Measurements from ENCODE around the gene EGFR. TPM values are rescaled to one million over a fixed set of nuclear protein-coding genes. Genes with fewer than 3 reads are reported as not detected.
A peak's percentile ranks its signal among the peaks of the same experiment; 100 is the strongest.

Gene EGFR
- total RNA-seq, 1 experiment from 2014 or later = 0.68 TPM

DNA sequence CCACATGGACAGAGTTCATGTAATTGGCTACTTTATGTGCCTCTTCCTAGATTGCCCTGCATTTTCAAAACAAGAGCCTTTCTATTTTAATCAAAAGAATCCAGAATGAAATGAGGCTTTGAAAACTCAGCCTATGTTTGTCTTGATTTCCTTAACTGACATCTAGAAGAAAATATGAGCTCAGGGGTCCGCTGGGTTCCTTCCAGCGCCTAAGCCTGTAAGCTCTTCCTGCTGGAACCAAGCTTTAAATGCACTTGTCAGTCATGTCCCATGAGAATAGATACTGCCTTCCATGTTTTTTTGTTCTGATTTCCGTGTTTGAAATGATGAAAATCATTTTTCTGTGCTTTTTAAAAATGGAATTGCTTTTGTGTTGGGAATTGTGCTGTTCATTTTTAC, 74.2 kb downstream of the EGFR start:
- no peak for DNase-seq (ENCODE audit: low spot score)
- in situ Hi-C loops (cut with HindIII; ENCODE audit: low sequenced_read_pairs) = no loop called here

DNA sequence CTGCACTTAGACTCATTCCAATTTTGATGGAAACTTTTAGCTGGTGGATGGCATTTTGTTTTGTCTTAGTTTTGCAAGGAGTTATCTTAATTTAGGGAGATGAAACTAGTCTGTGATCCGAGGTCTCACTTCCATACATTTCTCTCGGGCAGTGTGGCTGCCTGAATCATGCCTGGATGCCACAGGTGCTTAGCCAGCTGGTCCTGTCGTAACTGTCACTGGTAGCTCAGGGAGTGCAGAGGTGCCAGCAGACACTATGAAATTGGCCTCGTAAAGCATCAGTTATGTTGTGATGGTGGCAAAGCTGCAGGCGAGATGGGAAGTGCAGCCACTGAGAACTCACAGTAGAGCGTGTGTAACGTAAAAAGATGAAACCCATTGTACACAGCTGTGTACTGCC, 74.9 kb downstream of the EGFR start:
- no peak for DNase-seq (ENCODE audit: low spot score)
- in situ Hi-C loops (cut with HindIII; ENCODE audit: low sequenced_read_pairs) = no loop called here

DNA sequence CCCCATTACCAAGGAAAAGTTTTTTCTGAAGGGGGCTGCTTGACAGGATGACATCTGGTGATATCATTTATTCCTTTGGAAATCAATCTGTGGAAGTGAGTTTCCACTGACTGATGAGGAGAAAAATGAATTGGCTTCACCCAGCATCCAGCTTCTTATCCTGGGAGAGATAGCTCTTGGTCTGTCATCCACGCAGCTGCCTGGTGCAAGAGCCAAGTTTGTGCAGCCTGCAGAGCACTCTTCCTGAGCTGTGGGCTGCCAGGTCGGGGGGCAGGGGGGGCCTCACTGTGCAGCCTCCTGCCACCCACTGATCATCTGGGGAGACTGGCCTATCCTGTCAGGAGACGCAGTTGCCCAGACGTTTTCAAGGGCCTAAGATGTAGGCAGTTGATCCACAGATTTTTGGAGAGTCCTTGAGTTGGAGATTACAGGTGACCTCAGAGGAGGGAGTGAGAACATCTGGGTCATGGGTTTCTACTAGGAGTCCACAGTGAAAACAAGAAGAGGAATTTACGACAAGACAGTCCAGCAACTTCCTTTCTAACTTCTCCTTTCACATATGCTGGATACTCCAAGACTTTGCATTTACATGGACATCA, 75.4 kb downstream of the EGFR start:
- no peak for DNase-seq (ENCODE audit: low spot score)
- in situ Hi-C loops (cut with HindIII; ENCODE audit: low sequenced_read_pairs) = no loop called here

DNA sequence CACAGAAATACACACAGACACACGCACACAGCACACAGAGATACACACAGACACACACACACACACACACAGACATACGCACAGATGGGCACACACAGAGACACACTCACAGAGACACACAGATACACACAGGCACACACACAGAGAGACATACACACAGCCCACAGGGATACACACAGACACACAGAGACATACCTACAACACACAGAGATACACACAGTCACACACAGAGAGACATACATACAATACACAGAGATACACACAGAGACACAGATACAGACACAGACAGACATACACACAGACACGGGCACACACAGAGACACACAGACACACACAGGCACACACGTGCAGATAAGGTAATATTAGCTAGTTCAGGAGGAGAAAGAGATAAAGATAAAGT, 76.9 kb downstream of the EGFR start:
- in situ Hi-C loops (cut with HindIII; ENCODE audit: low sequenced_read_pairs) = no loop called here
- DNase-seq (ENCODE audit: low spot score) = no peak

DNA sequence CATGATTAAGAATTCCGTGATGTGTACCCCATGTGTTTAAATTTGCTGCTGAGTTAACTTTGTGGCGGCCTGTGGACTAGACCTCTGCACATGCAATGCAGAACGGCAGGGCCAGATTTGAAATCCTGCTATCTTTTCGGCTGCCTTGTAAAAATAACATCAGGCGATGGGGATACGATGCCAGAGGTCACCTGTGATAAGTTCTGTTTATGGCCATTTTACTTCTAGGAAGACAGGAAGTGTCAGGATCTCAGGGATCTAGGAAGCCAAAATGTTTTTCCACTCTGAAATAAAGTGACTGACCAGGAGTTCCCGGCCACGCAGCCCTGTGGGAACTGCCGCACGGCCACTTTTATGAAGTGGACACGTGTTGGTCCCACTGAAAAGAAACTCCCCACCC, 77.5 kb downstream of the EGFR start:
- no peak for DNase-seq (ENCODE audit: low spot score)
- in situ Hi-C loops (cut with HindIII; ENCODE audit: low sequenced_read_pairs) = no loop called here

DNA sequence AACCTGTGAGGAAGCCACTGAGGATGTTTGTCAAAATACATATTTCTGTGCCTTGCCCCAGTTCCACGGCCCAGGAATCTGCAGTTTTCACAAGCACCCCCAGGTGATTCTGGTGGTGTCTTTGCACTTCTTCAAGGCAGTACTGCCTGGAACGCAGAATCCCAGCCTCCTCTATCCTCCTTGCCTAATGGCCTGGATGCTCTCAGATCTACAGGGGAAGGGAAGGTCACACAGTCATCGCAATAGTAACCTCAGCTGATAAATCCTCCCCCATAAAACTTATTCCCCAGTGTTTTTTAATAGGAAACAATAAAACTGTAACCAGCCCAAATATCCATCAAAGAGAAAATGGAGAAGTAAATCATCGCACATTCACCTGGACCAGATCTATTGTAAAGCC, 78.3 kb downstream of the EGFR start:
- in situ Hi-C loops (cut with HindIII; ENCODE audit: low sequenced_read_pairs) = no loop called here
- no peak for DNase-seq (ENCODE audit: low spot score)

DNA sequence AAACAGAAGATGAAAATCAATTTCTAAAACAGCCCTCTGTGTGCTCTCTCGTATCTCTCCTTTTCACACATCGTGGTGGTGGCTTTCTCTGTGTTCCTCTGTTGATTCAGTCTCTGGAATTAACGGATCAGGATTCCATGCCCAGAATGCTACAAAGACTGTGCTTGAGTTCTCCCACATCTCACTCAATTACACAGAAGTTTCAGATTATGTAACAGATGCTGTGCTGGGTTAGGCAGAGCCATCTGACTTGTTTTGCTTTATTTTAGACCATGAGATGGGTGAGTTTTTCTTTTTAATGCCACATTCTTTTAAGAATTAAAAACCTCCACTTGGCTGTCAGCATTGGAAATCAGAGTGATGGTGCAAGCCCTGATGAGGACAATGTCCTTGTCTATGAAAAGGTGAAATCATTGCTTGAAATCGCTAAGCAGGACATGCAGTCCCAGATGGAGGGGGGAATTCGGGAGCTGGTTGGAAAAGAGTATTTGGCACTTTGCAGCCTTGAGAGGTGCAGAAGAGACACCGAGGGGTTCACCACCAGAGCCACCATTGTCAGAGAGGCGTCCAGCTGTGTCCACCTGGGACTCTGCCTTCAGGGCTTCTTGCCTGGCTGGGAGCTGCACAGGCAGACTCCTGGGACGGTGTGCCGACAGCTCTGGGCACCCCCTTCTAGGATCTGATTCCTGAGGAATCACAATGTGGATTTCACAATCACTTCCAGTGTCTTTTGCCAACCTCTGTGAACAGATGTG, 80.4 kb downstream of the EGFR start:
- in situ Hi-C loops (cut with HindIII; ENCODE audit: low sequenced_read_pairs) = no loop called here
- DNase-seq (ENCODE audit: low spot score) = peak; percentile 18

DNA sequence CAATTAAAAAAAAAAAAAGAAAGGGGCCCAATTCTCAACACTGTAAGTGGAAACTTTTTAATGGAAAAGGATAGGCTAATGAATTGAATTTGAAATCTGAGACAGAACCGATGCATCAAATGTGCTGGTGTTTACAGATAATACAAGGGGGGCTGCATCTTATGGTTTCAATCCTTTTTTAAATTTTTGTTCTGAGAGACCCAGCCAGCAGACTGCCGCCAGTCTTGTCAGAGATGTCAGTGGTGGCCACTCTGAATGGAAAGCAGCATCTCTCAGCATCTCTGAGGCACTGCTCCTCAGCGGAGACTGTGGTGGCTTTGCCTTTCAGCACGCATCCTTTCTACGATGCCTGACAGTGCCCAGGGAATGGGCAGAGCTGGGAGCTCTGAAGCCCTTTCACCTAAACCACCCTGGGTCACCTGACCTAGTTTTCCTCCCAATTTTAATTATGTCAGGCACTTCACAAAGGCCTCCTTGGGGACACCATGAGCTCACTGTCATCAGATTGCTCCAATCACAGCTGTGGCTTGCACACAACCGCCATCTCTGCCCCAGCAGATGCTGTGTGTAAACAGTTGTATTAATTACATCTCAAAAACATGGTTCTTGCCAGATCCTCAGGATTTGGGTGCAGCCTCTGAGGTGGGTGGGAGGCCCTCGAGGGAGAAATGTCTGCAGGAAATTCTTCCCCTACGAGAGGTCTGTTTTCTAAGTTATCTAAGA, 81.2 kb downstream of the EGFR start:
- in situ Hi-C loops (cut with HindIII; ENCODE audit: low sequenced_read_pairs) = no loop called here

DNA sequence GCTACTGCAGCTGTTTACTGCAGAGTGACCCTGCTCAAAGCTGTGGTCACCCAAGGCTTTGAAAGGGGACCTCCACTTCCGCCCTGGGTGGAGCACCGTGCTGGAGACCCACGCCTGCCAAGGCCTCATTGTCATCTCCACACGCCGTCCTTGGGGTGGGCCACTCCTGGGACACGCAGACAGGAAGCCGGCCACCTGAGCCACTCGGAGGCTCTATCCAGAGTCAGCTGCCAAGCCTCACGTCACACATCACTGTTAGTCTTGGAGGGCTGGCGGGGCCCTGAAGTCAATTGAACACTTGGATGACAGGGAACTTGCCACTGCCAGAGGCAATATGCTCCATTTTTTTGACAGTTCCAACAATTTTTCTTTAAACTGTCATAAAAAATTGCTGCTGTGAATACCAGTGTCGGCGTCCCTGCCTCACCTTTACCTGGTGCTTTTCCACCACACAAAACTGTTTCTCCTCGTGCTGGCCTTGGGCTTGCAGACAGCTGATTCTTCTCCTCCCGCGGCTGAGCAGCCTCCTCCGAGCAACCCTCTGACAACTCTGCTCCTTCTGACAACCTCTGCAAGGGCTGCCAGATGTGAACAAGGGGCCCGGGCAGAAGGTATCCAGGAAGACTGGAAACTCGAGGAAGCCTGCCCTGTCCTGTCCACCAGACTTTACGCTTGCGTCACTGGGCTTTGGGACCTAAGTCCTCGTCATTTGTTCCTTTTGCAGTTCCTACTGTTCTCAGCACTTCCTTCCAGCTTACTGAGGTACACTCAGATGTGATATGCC, 81.9 kb downstream of the EGFR start:
- in situ Hi-C loops (cut with HindIII; ENCODE audit: low sequenced_read_pairs) = no loop called here
- no peak for DNase-seq (ENCODE audit: low spot score)

More for the DNA sequence above, 81.2 kb downstream of the EGFR start:
- DNase-seq (ENCODE audit: low spot score) = no peak

DNA sequence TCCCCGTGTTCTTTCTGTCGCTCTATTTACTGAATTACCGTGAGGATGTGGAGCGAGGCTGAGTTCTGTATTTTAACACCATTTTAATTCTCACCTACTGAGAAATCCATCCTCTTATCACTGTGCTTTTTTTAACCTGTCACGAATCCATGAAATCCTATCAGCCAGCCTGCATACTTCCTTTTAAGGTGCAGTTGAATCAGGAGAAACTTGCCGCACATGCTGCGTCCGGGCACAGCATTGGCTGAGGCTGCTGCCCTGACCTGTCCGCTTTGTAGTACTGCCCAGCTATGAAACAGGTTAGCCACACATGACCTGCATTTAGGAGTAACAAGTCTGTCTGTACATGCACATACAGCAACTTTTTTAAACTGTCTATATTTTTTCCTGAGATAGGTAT, 82.5 kb downstream of the EGFR start:
- in situ Hi-C loops (cut with HindIII; ENCODE audit: low sequenced_read_pairs) = no loop called here
- no peak for DNase-seq (ENCODE audit: low spot score)

DNA sequence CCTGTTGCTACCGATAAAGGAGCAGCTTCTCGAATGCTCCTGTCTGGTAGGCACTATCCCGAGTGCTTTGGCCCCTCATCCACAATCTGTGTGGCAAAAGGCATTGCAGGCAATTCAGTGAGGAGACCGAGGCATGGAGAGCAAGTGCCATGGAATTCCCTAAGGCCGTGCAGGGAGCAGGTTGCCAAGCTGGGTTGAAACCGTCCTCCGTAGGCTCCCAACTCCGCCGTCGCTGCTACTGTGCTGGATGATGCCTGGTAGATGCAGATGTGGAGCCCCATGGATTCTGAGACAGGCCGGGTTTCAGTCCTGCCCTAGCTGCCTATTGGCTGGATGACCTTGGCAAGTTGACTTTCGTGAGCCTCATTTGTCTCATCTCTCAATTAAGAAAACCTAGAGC, 85.3 kb downstream of the EGFR start:
- in situ Hi-C loops (cut with HindIII; ENCODE audit: low sequenced_read_pairs) = no loop called here
- no peak for DNase-seq (ENCODE audit: low spot score)

DNA sequence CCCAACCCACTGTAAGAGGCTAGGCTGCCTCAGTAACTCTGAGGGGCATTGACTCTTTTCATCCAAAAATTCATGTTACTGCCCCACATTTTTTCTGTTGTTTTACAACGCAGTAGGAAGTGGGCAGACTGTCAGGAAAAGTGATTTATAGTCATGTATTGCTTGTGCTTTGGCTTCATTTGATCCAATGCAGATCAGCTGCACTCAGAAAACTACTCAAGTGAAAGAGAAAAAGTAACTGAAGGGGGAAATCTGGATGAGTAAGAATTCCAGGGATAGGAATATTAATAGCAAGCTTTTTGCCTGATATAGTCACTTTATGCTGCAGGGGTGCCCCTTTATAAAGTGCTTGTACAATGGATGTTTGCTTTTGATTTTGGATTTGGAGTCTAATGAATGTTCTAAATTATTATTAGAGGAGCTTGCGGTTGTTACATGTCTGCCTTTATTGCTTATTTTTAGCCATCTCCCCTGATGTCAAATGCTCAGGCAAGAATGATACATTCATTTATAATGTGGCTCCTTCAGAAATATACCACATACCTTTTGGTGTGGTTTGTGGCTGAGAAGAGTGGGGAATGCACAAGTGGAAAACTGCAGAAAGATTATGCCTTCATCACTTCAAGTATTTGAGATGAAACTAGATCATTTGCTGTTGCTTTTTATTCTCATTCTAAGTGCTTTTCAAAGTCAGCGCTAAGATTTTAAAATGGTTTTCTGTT, 86.1 kb downstream of the EGFR start:
- in situ Hi-C loops (cut with HindIII; ENCODE audit: low sequenced_read_pairs) = no loop called here
- DNase-seq (ENCODE audit: low spot score) = no peak

DNA sequence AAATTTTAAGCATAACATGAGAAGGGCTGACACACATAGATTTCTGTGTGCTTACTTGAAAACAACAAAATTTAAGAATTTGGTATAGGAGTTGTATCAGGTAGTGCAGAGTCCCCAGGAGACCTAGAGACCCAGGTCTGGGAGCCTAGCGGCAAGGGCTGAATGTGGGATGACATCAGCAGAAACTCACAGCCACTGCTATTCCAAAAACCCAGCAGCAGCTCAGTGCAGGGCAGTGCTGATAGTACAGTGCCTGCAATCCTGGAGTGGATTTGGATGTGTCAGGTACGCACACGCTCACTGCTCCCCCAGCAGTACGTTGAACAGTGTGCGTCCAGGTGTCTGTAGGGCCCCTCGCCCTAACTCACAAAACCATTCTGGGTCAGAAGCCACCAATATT, 87.1 kb downstream of the EGFR start:
- no peak for DNase-seq (ENCODE audit: low spot score)
- in situ Hi-C loops (cut with HindIII; ENCODE audit: low sequenced_read_pairs) = no loop called here

DNA sequence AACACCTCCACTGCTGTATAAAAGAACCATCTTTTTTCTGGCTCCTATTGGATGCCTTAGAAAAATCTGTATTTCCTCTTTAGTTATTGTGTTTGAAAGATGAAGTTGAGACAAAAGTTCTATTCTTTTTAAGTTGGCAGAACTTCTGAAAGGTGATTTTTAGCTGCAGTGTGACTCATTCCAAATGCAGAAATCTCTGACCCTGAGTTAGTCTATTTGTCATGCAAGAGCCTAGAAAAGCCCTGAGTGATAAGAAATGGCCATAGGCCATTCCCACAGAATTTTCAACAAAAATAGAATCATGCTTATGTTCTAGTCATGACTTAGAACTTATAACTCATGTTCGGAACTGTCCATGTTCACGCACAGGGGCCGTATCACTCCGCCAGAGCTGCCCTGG, 89.1 kb downstream of the EGFR start:
- DNase-seq (ENCODE audit: low spot score) = no peak
- in situ Hi-C loops (cut with HindIII; ENCODE audit: low sequenced_read_pairs) = no loop called here

DNA sequence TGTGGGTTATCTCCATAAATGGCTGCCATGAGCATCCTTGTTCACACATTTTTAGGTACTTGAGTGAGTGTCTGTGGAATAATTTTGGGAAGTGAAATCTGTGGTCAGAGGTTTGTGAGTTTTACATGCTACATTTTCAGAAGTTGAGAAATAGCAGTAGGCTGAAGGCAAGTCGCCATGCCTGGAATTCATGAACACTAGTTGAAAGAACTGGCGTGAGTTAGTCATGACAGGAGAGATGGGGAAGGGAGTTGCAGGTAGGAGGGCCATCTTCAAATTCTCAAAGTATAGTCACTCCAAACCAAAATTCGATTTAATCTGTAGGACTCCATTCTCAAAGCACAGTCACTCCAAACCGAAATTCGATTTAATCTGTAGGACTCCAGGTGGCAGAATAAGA, 89.6 kb downstream of the EGFR start:
- in situ Hi-C loops (cut with HindIII; ENCODE audit: low sequenced_read_pairs) = no loop called here
- no peak for DNase-seq (ENCODE audit: low spot score)

DNA sequence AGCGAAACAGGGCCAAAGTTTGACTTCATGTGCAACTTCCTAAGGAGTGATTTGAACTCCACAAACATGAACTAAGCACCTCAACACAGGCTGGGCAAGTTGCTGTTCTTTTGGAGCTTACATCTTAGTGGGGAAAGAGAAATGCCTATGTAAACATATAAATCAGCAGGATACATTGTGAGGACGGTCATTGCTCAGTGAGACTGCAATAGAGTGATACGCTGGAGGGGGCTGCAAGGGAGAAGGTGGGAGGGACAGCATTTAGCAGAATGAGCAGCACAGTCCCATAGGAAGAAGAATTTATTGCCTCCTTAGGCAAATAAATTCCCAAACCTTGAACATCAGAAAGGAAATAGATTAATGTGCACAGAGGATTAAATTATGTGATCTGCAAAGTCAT, 90.0 kb downstream of the EGFR start:
- in situ Hi-C loops (cut with HindIII; ENCODE audit: low sequenced_read_pairs) = no loop called here

DNA sequence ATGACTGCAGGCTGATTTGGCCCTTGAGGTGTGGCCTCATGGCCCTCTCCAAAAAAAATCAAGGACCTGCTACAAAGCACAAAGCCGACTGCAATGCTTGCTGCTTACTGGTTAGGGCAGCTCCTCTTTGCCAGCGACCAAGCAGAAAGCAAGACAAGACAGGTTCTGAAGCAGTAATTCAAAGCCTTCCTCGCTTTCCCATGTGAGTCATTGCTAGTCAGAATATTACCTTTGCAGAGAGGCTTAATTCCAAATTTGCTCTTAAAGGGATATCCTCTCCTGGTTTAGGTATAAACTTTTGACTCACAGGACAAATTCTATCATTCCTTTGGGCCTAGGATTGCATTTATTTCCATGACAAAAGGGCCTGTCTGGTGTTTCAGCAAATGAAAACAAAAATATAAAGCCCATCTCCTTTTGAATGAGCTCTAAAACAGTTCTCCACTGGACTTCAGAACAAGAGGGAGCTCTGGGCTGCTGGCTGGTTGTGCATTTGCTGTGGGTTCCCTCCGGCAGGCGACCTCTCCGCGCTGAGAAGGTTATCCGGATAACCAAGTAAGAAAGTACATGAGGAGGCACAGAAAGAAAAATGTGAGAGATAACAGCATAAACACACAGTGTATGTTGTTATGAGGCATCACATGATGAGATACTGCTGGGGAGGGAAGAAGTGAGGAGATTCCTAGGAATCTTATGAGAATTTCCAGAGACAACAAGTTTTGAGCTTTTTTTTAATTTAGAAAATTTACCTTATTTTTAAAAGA, 90.8 kb downstream of the EGFR start:
- no peak for DNase-seq (ENCODE audit: low spot score)

More for the DNA sequence above, 90.0 kb downstream of the EGFR start:
- DNase-seq (ENCODE audit: low spot score) = no peak

DNA sequence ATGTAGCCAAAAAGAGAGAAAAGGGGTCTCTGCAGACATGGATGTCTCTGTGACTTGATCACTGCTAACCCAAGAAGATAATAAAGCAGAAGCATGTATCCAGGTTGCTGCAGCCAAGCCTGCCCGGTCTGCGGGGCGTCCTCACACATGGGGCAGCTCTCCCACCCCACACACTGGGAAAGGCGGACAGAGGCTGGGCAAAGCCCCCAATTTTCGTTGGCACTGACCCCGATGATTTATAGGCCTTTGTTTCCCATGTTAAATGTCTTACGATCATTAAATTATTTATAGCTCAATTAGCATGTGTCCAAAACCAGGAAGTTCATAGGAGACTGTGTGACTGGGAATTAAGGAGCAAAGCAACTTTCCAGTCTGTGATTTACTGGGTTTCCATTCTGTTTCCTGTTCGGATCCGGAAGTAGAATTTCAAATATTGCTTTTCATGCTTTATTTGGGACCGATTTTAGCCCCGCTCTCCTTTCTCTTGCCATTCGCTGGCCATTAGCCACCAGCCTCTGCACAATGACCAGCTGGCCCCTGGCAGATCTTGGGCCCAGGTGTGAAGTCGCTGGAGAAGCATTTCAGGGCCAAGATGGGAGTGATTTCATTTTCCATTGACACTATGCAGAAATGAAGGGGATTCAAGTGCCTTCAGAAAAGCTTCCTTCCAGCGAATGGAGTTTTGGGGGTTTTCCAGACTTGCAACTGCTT, 91.6 kb downstream of the EGFR start:
- in situ Hi-C loops (cut with HindIII; ENCODE audit: low sequenced_read_pairs) = no loop called here
- no peak for DNase-seq (ENCODE audit: low spot score)

More for the DNA sequence above, 90.8 kb downstream of the EGFR start:
- in situ Hi-C loops (cut with HindIII; ENCODE audit: low sequenced_read_pairs) = no loop called here

All from G401 (cell line).